Lower leg skin (tissue), 3 donors: ENCODE results near the gene RXRG.

Experiments
- POLR2A ChIP-seq, 2 donors: fragments of 450-650 bp; IDR thresholded peaks; one replicate each; pipeline ENCODE4 v1.6.1; 2016 to 2017; ENCODE audit warnings: antibody characterized with exemption in 2 of 2, mild to moderate bottlenecking in 1 of 2, moderate library complexity in 1 of 2
- TF ChIP-seq, protein P1 (sequence below), 3 donors: fragments of 450-650 bp; IDR thresholded peaks; one replicate each; pipeline ENCODE4 v1.5.1; 2016; ENCODE audit warnings: antibody characterized with exemption in 3 of 3, mild to moderate bottlenecking in 3 of 3, moderate library complexity in 2 of 3

DNA sequence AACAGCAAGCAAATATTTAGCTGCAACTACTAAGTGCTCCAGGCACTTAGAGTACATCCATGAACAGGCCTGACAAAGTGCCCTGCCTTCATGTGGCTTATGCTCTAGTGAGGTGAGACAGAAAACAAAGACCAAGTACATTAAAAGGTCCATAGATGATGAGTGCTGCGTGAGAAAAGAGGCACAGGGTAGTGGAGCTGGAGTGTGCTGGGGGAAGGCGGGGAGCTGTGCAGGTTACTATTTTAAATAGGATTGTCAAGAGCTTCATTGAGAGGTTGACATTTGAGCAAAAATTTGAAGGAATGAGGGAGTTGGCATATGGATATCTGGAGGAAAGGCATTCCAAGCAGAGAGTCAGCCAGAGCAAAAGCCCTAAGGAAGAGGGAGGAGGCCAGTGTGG, 29.3 kb upstream of the RXRG start:
- TF ChIP-seq, protein P1, sequence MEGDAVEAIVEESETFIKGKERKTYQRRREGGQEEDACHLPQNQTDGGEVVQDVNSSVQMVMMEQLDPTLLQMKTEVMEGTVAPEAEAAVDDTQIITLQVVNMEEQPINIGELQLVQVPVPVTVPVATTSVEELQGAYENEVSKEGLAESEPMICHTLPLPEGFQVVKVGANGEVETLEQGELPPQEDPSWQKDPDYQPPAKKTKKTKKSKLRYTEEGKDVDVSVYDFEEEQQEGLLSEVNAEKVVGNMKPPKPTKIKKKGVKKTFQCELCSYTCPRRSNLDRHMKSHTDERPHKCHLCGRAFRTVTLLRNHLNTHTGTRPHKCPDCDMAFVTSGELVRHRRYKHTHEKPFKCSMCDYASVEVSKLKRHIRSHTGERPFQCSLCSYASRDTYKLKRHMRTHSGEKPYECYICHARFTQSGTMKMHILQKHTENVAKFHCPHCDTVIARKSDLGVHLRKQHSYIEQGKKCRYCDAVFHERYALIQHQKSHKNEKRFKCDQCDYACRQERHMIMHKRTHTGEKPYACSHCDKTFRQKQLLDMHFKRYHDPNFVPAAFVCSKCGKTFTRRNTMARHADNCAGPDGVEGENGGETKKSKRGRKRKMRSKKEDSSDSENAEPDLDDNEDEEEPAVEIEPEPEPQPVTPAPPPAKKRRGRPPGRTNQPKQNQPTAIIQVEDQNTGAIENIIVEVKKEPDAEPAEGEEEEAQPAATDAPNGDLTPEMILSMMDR (IDR thresholded peaks at IDR 0.05), result no peak
- TF ChIP-seq POLR2A (IDR thresholded peaks at IDR 0.05), result no peak
